H1 (cell line): ENCODE data around the gene ZRANB1.

Experiments
- ATF3 ChIP-seq: IDR thresholded peaks from 2 replicates; pipeline ENCODE4 v1.6.1; 2011; ENCODE audit warnings: low read depth, mild to moderate bottlenecking, low read length; ENCODE audit not compliant: insufficient read depth
- CTCF ChIP-seq, 3 experiments: IDR thresholded peaks; 1 replicate in 2 of 3; 2 replicates in 1 of 3; pipeline versions ENCODE4 v1.5.1 to v1.6.1; 2011; ENCODE audit warnings: low read length in 3 of 3, mild to moderate bottlenecking in 3 of 3, inconsistent platforms in 2 of 3, low read depth in 1 of 3, moderate library complexity in 1 of 3; ENCODE audit not compliant: insufficient read depth in 1 of 3; ENCODE audit errors: control extremely low read depth in 1 of 3
- EZH2 ChIP-seq: fragments of 200-600 bp; sonication (generic); IDR thresholded peaks from 2 replicates; pipeline ENCODE4 v1.7.1; 2012; ENCODE audit warnings: low read depth, mild to moderate bottlenecking, moderate library complexity, low read length, inconsistent platforms; ENCODE audit not compliant: severe bottlenecking
- JUND ChIP-seq: IDR thresholded peaks from 2 replicates; pipeline ENCODE4 v1.6.1; 2011; ENCODE audit warnings: mild to moderate bottlenecking, improper control_type of control experiment, low read length
- POLR2AphosphoS5 ChIP-seq: IDR thresholded peaks from 2 replicates; pipeline ENCODE4 v1.6.1; 2011; ENCODE audit warnings: low read depth, low read length
- SIN3A ChIP-seq, 2 experiments: IDR thresholded peaks in 1 of 2; conservative IDR thresholded peaks in 1 of 2; 2 replicates each; pipeline ENCODE4 v1.6.1; 2011 to 2012; ENCODE audit warnings: low read length in 2 of 2, improper control_type of control experiment in 1 of 2, low read depth in 1 of 2, mild to moderate bottlenecking in 1 of 2
- SIX5 ChIP-seq: IDR thresholded peaks from 2 replicates; pipeline ENCODE4 v1.6.1; 2011; ENCODE audit warnings: mild to moderate bottlenecking, low read depth, low read length
- SUZ12 ChIP-seq: fragments of 200-600 bp; sonication (generic); IDR thresholded peaks from 2 replicates; pipeline ENCODE4 v1.6.1; 2012; ENCODE audit warnings: mild to moderate bottlenecking, inconsistent platforms, low read length, moderate library complexity, mixed read lengths
- TAF1 ChIP-seq: IDR thresholded peaks from 2 replicates; pipeline ENCODE4 v1.6.1; 2011; ENCODE audit warnings: mild to moderate bottlenecking, low read depth, low read length
- USF2 ChIP-seq: IDR thresholded peaks from 2 replicates; pipeline ENCODE4 v1.6.1; 2011; ENCODE audit warnings: low read length, improper control_type of control experiment

GRCh38 chr10:124952123-124952522, 10.2 kb downstream of the ZRANB1 start:
- TF ChIP-seq TAF1 (no peak), EZH2 (no peak), CTCF (IDR thresholded peaks at IDR 0.05; ENCODE audit: control extremely low read depth in 1 of 3, insufficient read depth in 1 of 3, low read depth in 1 of 3, low read length in 3 of 3) (no peak), SIN3A (conservative IDR thresholded peaks at IDR 0.05 in 1 of 2, IDR thresholded peaks at IDR 0.05 in 1 of 2; ENCODE audit: low read depth in 1 of 2, low read length in 2 of 2) (no peak), ATF3 (no peak), POLR2AphosphoS5 (no peak), USF2 (no peak), SUZ12 (no peak), SIX5 (no peak), JUND (no peak)
